ENCODE results near the gene ANK3. TPM values are rescaled to one million over a fixed set of nuclear protein-coding genes. Genes with fewer than 3 reads are reported as not detected.

ANK3 gene
- total RNA-seq, 4 donors from 2014 or later: 6.4 to 23.2 (median 13.5) TPM

- no peak for TF ChIP-seq CTCF (IDR thresholded peaks at IDR 0.05; ENCODE audit: low read depth)
Observed at GRCh38 chr10:60358282-60358681, 31.4 kb downstream of the ANK3 start.

- no peak for TF ChIP-seq CTCF (IDR thresholded peaks at IDR 0.05; ENCODE audit: low read depth)
Observed at GRCh38 chr10:60353519-60354258, 36.0 kb downstream of the ANK3 start.

- TF ChIP-seq CTCF (IDR thresholded peaks at IDR 0.05; ENCODE audit: low read depth): no peak
Observed at GRCh38 chr10:60352105-60352504, 37.6 kb downstream of the ANK3 start.

DNA sequence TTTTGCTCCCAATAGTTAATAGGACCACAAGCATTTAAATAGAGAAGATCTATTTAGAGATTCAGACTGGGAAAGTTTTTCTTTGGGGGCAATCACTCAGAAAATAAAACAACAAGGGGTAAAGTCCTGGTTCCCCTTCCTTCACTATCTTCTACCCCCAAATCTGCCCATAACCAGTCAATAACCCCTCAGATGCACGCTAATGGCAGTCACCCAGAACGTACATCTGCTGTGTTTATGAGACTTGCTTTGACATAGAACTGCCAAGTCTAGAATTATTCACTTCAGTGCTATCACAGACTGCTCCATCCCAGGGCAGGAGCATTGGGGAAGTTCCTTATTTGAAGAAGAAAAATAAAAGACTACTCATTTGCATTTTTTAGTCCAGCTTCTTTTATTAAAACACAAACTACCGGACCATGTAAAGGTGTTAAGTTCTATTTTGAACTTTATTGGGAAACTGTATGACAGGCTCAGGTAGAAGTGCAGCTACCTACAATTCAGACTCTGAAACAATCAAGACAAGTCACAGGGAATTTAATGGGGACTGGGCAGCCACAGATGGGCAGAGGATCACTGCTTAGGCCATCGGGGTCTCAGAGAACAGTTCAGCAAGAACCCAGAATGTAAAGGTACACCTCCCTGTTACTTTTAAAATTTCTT is 38.4 kb downstream of the ANK3 start:
- no peak for TF ChIP-seq CTCF (IDR thresholded peaks at IDR 0.05; ENCODE audit: low read depth)

- TF ChIP-seq CTCF (IDR thresholded peaks at IDR 0.05; ENCODE audit: low read depth): no peak
Observed at GRCh38 chr10:60350400-60350799, 39.3 kb downstream of the ANK3 start.

- no peak for TF ChIP-seq CTCF (IDR thresholded peaks at IDR 0.05; ENCODE audit: low read depth)
Observed at GRCh38 chr10:60349426-60349825, 40.2 kb downstream of the ANK3 start.

GRCh38 chr10:60348982-60349381 is 40.7 kb downstream of the ANK3 start:
- no peak for TF ChIP-seq CTCF (IDR thresholded peaks at IDR 0.05; ENCODE audit: low read depth)
